SHP77 (cell line): ENCODE data around the gene MYH9.
"Not testable (repeated sequence)": the region's sequence is repeated elsewhere in the genome, so short reads cannot be mapped to it uniquely, and the experiment has no call there.

Experiments used
- DNase-seq, 2 experiments: peaks; one replicate each; lab custom pipeline; 2025; lab: John Stamatoyannopoulos, UW

The MYH9 gene

DNA sequence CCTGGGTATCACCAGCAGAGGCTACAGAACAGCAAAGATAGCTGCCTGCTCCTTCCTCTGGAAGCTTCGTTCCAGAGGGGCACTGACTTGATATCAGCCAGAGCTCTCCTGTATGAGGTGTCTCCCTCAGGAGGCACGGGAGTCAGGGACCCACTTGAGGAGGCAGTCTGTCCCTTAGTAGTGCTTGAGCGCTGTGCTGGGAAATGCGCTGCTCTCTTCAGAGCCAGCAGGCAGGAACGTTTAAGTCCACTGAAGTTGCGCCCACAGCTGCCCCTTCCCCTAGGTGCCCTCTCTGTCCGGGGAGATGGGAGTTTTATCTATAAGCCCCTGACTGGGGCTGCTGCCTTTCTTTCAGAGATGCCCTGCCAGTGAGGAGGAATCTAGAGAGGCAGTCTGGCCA, 116.5 kb downstream of the MYH9 start:
- DNase-seq: not testable (repeated sequence)

GRCh38 chr22:36267896-36268485, 119.8 kb downstream of the MYH9 start:
- DNase-seq: no peak

DNA sequence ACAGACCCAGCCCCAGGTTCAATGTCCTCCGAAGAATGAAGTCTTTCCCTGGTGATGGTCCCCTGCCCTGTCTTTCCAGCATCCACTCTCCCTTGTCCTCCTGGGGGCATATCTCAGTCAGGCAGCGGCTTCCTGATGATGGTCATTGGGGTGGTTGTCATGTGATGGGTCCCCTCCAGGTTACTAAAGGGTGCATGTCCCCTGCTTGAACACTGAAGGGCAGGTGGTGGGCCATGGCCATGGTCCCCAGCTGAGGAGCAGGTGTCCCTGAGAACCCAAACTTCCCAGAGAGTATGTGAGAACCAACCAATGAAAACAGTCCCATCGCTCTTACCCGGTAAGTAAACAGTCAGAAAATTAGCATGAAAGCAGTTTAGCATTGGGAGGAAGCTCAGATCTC, 120.7 kb downstream of the MYH9 start:
- no peak for DNase-seq

DNA sequence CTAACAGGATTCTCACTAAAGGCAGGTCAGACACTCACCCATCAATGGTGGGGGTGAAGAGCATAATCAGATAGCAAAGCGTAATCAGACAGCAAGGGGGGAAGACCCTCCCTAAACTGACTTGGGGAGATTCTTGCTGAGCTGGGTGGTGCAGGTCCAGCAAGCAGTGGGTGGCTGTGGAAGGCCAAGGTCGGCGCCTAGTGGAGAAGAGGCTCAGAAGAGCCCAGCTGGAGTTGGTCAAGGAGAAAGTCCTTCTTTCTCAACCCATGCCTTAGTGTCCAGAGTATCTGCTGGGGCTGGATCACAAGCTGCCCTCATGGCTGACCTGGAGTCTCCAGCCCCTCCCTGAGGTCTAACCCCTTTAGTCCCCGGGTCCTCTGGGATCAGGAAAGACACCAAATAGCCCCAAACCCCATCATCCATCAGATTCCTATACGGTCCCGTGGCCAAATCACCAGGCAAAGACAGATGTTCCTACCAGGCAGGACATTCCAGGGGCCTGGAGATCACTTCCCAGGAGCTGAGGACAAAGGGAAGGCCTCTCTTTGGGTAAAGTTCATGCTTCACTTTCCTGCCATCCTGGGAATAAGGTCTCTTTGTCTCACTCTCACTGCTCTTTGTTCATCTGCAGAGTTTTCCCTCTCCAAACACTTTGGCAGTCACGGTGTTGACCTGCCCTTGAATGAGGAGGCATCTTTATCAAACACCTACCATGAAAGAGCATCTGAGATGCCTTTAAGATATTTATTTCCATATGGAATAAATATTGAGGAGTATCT, 123.7 kb downstream of the MYH9 start:
- not testable (repeated sequence) for DNase-seq

DNA sequence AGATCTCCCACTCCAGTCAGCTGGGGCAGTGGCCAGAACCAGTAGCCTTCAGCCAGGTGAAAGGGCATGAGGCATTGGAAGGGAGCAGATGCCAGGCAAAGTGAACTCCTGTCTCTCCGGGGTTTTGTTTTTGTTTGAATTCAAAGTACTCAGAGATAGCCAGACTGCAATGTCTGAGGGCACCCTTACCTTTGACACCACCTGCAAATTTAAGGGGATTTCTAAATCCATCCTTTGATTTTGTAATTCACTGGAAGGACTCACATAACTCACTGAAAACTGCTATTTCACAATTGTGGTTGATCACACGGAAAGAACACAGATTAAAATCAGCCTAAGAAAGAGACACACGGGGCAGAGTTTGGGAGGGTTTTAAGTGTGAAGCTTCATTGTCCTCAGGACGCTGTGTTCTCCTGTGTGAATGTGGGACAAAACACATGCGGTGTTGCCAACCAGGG, 124.5 kb downstream of the MYH9 start:
- DNase-seq: not testable (repeated sequence)

DNA sequence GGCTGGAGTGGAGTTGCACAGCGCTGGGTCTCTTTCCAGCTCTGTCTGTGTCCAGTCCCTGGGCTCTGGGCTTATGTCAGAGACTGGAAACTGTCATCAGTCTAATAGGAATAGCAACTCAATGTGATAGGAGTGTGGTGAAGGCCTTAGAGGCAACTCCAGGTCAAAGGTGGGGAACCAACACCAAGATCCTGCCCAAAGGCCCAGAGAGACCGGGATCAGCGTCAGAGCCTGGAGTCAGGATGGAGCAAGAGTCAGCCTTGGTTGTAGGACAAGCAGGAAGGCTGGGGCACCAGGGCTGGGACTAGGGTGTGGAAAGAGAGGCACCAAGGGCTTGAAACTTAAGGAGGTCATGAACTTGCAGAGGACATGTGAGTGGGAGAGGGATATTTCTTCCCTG, 125.5 kb downstream of the MYH9 start:
- DNase-seq: not testable (repeated sequence)

DNA sequence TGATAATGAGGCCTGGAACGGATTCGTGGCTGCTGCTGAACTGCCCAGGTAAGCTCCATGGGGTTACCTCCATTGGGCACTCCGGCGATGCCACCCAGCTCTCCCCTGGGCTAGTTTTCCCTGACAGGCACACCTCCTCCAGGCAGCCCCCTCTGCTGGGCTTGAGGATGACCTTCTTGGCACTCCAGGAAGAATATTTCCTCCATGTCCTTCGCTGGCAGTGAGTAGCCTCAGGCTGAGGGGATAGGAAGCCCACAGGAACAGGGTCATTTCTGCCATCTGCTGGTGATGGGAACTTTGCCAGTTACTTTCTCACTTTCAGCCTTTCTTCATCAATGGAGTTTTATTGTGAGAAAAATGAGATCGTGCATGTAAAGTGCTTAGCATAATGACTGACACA, 126.1 kb downstream of the MYH9 start:
- not testable (repeated sequence) for DNase-seq

GRCh38 chr22:36259615-36260300, 128.0 kb downstream of the MYH9 start:
- no peak for DNase-seq

GRCh38 chr22:36258701-36259614, 128.8 kb downstream of the MYH9 start:
- DNase-seq: no peak

- no peak for DNase-seq
Measured at GRCh38 chr22:36257948-36258670, 129.7 kb downstream of the MYH9 start.

DNA sequence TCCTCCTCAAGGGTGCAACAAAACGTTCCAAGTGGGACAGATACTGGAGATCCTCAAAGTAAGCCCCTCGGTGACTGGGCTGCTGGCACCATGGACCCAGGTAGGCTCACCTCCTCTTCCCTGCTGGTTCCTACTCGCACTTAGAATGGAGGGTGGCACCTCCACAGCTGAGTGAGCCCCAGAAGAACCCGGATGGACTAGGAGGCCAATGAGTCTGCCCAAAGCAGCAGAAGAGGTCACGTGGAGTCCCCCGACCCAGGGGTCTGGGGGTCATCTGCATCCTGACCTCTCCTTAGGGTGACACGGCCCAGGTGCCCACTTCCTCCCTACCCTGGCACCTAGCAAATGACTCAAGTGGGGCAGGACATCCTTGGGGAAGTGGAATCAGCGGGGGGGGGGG, 130.5 kb downstream of the MYH9 start:
- DNase-seq: no peak

GRCh38 chr22:36256478-36256877, 131.3 kb downstream of the MYH9 start:
- DNase-seq: no peak

DNA sequence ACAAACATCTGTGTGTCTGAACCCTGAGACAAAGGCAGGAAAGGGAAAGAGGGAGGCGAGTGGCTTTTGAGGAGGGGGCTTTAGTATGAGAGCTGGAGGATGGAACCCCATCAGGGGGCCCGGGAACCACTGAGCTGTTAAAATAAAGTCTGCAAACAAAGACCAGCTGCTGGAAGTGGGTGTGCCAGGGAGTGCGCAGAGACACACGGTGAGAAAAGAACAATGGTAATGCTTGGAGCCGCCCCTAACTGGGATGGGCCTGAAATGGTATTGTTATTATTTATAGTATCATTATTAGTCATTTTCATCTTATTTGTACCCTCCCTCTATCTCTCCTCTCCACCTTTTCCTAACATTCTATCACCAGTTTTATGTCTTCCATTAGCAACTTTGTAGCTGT, 132.2 kb downstream of the MYH9 start:
- DNase-seq: not testable (repeated sequence)

GRCh38 chr22:36253523-36254490, 134.0 kb downstream of the MYH9 start:
- DNase-seq: no peak

DNA sequence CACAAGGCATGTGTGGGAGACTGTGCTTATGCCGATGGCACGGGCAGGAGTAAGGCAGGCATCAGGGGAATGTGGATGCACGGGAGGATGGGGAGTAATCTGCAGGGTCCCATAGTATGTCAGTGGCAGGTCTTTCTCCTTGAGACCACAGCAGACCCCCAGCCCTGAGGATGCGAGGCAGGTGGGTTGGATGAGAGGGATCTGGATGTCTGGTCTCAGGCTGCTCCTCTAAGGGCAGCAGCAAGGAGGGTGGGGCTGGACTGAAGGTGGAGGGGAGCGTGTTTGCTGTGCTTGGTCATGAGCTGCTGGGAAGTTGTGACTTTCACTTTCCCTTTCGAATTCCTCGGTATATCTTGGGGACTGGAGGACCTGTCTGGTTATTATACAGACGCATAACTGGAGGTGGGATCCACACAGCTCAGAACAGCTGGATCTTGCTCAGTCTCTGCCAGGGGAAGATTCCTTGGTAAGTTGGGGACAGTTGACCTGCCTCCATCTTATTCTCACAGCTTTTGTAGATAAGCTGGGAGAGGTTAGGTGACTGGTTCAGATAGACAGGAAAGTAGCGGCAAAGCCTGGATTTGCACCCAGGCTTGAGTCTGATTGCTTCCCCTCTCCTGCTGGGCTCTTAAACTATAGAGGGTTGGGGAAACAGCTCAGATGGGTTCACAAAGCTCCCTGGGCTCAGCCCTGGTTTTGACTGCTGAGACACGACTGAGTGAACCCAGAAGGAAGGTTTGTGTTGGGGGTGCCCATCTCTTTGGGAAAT, 134.8 kb downstream of the MYH9 start, which contains the start of gene APOL1:
Gene APOL1, plus strand, starts transcription at position 380 of the 769 bp plus-strand sequence. CDS start 1,823 bp downstream, outside the sequence.
- DNase-seq: no peak

GRCh38 chr22:36251979-36252608, 135.7 kb downstream of the MYH9 start:
- DNase-seq: not testable (repeated sequence)

DNA sequence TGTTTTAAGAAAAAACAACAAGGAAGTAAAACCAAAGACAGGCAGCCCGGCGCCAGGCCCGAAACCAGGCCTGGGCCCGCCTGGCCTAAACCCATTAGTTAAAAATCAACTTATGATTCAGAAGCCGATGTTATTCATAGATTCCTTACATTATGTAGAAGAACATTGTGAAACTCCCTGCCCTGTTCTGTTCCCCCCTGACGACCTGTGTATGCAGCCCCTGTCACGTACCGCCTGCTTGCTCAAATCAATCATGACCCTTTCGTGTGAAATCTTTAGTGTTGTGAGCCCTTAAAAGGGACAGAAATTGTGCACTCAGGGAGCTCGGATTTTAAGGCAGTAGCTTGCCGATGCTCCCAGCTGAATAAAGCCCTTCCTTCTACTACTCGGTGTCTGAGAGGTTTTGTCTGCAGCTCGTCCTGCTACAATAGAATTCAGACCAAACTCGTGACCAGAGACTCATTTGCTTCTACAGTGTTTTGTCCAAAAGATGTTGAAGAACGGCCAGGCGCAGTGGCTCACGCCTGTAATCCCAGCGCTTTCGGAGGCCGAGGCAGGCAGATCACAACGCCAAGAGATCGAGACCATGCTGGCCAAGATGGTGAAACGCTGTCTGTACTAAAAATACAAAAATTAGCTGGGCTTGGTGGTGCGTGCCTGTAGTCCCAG, 137.3 kb downstream of the MYH9 start:
- not testable (repeated sequence) for DNase-seq

DNA sequence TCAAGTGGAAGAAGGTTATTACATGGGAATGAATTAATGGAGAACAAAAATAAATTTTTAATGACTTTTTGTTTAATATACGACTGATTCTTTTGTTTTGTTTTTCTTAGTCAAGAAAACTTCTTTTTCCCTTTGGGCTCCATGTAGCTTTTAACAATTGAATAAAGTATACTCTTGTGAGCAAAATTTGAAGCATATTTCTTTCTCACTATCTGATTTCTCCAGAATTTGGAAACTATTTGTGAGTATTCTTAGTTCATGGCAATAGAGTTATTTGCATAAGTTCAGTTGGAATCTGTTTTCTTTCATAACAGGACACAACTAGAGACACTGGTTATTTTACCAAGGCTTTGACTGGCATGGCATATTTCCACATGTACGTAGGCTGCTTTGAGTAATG, 138.6 kb downstream of the MYH9 start:
- DNase-seq: no peak
